Nephron (organoid): ENCODE data around the gene TRAPPC3.
"Not testable (repeated sequence)": the region's sequence is repeated elsewhere in the genome, so short reads cannot be mapped to it uniquely, and the experiment has no call there.

Source experiments
- H3K27ac Mint-ChIP-seq, 3 experiments: 2 replicates each; pipeline ENCODE4 v1.8.0; 2020; ENCODE audit warnings: mixed read lengths in 3 of 3, mild to moderate bottlenecking in 2 of 3, moderate library complexity in 1 of 3
- H3K27me3 Mint-ChIP-seq: 2 replicates; pipeline ENCODE4 v1.8.0; 2021; ENCODE audit warnings: low read depth, mild to moderate bottlenecking, moderate library complexity, mixed read lengths
- H3K36me3 Mint-ChIP-seq: 2 replicates; pipeline ENCODE4 v1.8.0; 2020; ENCODE audit warnings: low read depth, mixed read lengths
- H3K4me1 Mint-ChIP-seq: 2 replicates; pipeline ENCODE4 v1.8.0; 2020; ENCODE audit warnings: mixed read lengths
- H3K4me3 Mint-ChIP-seq, 3 experiments: 2 replicates each; pipeline ENCODE4 v1.8.0; 2020; ENCODE audit warnings: mild to moderate bottlenecking in 3 of 3, mixed read lengths in 3 of 3, moderate library complexity in 2 of 3
- H3K9me3 Mint-ChIP-seq: 2 replicates; pipeline ENCODE4 v1.8.0; 2020; ENCODE audit warnings: mixed read lengths
- CTCF ChIP-seq, 3 experiments: fragments of 200-600 bp; sonication (generic); IDR thresholded peaks; one replicate each; pipeline ENCODE4 v1.5.0; 2021; ENCODE audit warnings: antibody characterized with exemption in 3 of 3; ENCODE audit not compliant: unreplicated experiment in 3 of 3

The TRAPPC3 gene

GRCh38 chr1:36149237-36149972, at the start of gene TRAPPC3:
Gene TRAPPC3, minus strand, starts transcription at chr1:36149486. Its CDS starts 108 bp downstream, at chr1:36149378.
- peaks cover 14% of the 10 kb centered on the region for H3K36me3 Mint-ChIP-seq
- peak; percentile 86 to 95 (median 91) for TF ChIP-seq CTCF (IDR thresholded peaks at IDR 0.05; ENCODE audit: unreplicated experiment in 3 of 3)
- peak within 1 kb of the TSS; percentile 95 to 99 (median 97) for H3K4me3 Mint-ChIP-seq
- H3K9me3 Mint-ChIP-seq = no peaks in the 10 kb centered on the region
- H3K4me1 Mint-ChIP-seq = peaks cover 58% of the 10 kb centered on the region
- peak within 1 kb of the TSS; percentile 88 to 99 (median 93) for H3K27ac Mint-ChIP-seq
- peaks cover 3% of the 10 kb centered on the region for H3K27me3 Mint-ChIP-seq

- no peak for TF ChIP-seq CTCF (IDR thresholded peaks at IDR 0.05; ENCODE audit: unreplicated experiment in 3 of 3)
- Mint-ChIP-seq H3K4me3 (no peak overlapping the region), H3K4me1 (peaks cover 10% of the 10 kb centered on the region), H3K27me3 (no peaks in the 10 kb centered on the region), H3K9me3 (no peaks in the 10 kb centered on the region), H3K36me3 (peaks cover 5% of the 10 kb centered on the region), H3K27ac (no peak overlapping the region)
Measured at GRCh38 chr1:36198641-36199040, 49.4 kb upstream of the TRAPPC3 start.

- H3K36me3 Mint-ChIP-seq, H3K4me1 Mint-ChIP-seq, H3K27ac Mint-ChIP-seq, H3K9me3 Mint-ChIP-seq, H3K4me3 Mint-ChIP-seq, H3K27me3 Mint-ChIP-seq: not testable (repeated sequence)
Measured at GRCh38 chr1:36196805-36197204, 47.5 kb upstream of the TRAPPC3 start.

GRCh38 chr1:36187800-36188593, 38.7 kb upstream of the TRAPPC3 start:
- TF ChIP-seq CTCF (IDR thresholded peaks at IDR 0.05; ENCODE audit: unreplicated experiment in 3 of 3) = peak; percentile 76 to 83 (median 82)
- peak overlapping the region; percentile 17 to 76 (median 36) for H3K27ac Mint-ChIP-seq
- H3K36me3 Mint-ChIP-seq = peaks cover 5% of the 10 kb centered on the region
- H3K4me1 Mint-ChIP-seq = peaks cover 5% of the 10 kb centered on the region
- H3K27me3 Mint-ChIP-seq = no peaks in the 10 kb centered on the region
- H3K9me3 Mint-ChIP-seq = no peaks in the 10 kb centered on the region
- H3K4me3 Mint-ChIP-seq = no peak overlapping the region

GRCh38 chr1:36183309-36183856, 34.1 kb upstream of the TRAPPC3 start:
- Mint-ChIP-seq H3K36me3 (peaks cover 32% of the 10 kb centered on the region), H3K27ac (peak overlapping the region; percentile 0 to 8 (median 0)), H3K4me1 (peaks cover 5% of the 10 kb centered on the region), H3K4me3 (no peak overlapping the region), H3K9me3 (no peaks in the 10 kb centered on the region), H3K27me3 (no peaks in the 10 kb centered on the region)
- TF ChIP-seq CTCF (IDR thresholded peaks at IDR 0.05; ENCODE audit: unreplicated experiment in 3 of 3) = no peak

GRCh38 chr1:36182734-36183133, 33.4 kb upstream of the TRAPPC3 start:
- no peak for TF ChIP-seq CTCF (IDR thresholded peaks at IDR 0.05; ENCODE audit: unreplicated experiment in 3 of 3)
- no peaks in the 10 kb centered on the region for H3K27me3 Mint-ChIP-seq
- H3K36me3 Mint-ChIP-seq = peaks cover 32% of the 10 kb centered on the region
- peaks cover 5% of the 10 kb centered on the region for H3K4me1 Mint-ChIP-seq
- H3K9me3 Mint-ChIP-seq = no peaks in the 10 kb centered on the region
- no peak overlapping the region for H3K4me3 Mint-ChIP-seq
- peak overlapping the region in 1 of 3 experiments; percentile 8 for H3K27ac Mint-ChIP-seq
